Measurements from ENCODE around the gene GBE1.

Gene GBE1

DNA sequence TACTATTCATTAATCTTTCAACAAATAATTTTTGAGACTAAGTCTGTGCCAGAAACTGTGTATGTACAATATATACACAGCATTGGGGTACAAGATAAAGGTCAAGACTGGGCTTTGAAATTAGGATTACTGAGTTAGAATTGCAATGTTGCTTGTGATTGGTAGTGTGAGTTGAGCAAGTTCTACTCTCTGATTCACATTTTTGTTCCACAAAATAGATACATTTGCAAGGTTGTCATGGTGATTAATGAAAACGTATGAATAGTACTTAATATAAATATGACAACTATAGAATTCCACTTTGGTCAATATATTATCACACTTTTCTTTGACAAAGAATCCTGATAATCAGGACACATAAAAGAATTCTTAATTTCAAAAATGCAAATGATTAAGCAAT is 314.6 kb downstream of the GBE1 start:
- Histone ChIP-seq H3K36me3 (ENCODE audit: control insufficient read depth, insufficient read depth, low read length) (no peaks in the 10 kb centered on the region), H3K4me3 (replicated peaks; ENCODE audit: low read depth, low read length) (no peak overlapping the region), H3K27me3 (replicated peaks; ENCODE audit: control insufficient read depth, insufficient read depth, low read length) (no peaks in the 10 kb centered on the region)
- no peak for DNase-seq (ENCODE audit: extremely low read depth, insufficient read length)
- TF ChIP-seq, protein P1, sequence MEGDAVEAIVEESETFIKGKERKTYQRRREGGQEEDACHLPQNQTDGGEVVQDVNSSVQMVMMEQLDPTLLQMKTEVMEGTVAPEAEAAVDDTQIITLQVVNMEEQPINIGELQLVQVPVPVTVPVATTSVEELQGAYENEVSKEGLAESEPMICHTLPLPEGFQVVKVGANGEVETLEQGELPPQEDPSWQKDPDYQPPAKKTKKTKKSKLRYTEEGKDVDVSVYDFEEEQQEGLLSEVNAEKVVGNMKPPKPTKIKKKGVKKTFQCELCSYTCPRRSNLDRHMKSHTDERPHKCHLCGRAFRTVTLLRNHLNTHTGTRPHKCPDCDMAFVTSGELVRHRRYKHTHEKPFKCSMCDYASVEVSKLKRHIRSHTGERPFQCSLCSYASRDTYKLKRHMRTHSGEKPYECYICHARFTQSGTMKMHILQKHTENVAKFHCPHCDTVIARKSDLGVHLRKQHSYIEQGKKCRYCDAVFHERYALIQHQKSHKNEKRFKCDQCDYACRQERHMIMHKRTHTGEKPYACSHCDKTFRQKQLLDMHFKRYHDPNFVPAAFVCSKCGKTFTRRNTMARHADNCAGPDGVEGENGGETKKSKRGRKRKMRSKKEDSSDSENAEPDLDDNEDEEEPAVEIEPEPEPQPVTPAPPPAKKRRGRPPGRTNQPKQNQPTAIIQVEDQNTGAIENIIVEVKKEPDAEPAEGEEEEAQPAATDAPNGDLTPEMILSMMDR (IDR thresholded peaks at IDR 0.05; ENCODE audit: insufficient read depth, low read length, poor library complexity, severe bottlenecking) = no peak

DNA sequence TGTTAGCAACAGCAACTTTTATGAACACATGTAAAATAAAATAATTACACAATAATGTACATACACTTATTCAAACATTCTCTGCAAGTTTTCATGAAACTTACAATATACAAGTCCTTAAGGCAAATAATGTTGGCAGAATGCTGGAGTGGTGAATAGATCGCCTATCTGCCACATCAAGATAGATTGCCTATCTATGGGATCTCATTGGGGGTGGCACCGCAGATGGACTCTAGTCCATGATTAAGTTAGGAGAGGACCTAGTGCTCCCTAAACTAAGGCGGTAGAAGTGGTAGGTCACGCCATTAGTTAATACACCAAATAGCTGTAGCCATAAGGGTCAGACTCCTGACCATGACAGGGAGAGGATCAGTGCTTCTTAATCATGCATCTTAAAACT is 315.7 kb downstream of the GBE1 start:
- no peaks in the 10 kb centered on the region for H3K36me3 ChIP-seq (ENCODE audit: control insufficient read depth, insufficient read depth, low read length)
- H3K4me3 ChIP-seq (replicated peaks; ENCODE audit: low read depth, low read length) = no peak overlapping the region
- TF ChIP-seq, protein P1 (IDR thresholded peaks at IDR 0.05; ENCODE audit: insufficient read depth, low read length, poor library complexity, severe bottlenecking) = no peak
- H3K27me3 ChIP-seq (replicated peaks; ENCODE audit: control insufficient read depth, insufficient read depth, low read length) = no peaks in the 10 kb centered on the region
- no peak for DNase-seq (ENCODE audit: extremely low read depth, insufficient read length)

DNA sequence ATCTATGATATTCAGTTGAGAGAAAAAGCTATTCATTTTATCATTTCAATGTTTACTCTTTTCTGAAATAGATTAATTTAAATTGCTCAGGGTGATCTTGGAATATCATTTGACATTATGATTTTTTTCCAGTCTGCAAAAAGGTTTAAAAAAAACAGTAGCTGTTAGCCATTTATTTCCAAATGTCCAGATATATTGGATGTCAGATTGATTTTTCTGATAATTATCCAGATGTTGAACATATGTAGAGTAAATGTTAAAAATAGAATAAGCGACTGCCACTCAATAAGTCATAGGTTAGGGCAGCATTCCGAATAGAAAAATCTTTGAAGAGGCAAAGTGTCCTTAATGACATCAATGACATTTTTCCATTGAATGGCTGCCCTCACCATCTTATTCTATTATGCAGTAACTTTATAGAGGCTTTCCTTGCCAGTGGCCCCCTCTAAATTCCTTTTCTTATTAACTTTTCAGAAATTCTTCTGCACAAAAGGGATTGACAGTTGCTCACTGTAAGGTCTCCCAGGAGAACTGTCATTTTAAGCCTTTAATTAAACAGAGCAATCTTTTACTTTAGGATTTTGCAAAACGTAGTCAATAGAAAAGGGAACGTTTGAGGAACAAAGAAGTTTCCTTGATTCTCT is 316.5 kb downstream of the GBE1 start:
- no peak overlapping the region for H3K4me3 ChIP-seq (replicated peaks; ENCODE audit: low read depth, low read length)
- no peaks in the 10 kb centered on the region for H3K27me3 ChIP-seq (replicated peaks; ENCODE audit: control insufficient read depth, insufficient read depth, low read length)
- H3K36me3 ChIP-seq (ENCODE audit: control insufficient read depth, insufficient read depth, low read length) = no peaks in the 10 kb centered on the region
- TF ChIP-seq, protein P1 (IDR thresholded peaks at IDR 0.05; ENCODE audit: insufficient read depth, low read length, poor library complexity, severe bottlenecking) = no peak
- DNase-seq (ENCODE audit: extremely low read depth, insufficient read length) = no peak

DNA sequence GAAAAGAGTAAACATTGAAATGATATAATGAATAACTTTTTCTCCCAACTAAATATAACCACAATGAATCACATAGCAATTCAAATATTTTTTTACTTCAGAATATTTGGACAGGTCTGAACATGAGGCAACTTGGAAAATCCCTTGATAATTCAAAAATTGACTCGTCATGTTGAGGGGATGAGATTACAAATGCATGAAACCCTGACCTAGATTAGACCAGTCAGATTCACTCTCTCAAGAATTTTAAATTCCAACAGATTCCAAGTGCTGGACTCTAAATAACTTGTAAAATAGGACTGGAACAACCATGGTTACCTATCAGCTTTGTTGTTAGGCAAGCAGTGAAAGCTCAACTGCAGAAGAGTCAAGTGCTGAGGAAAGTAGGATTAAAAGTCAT is 317.5 kb downstream of the GBE1 start:
- H3K27me3 ChIP-seq (replicated peaks; ENCODE audit: control insufficient read depth, insufficient read depth, low read length) = no peaks in the 10 kb centered on the region
- DNase-seq (ENCODE audit: extremely low read depth, insufficient read length) = no peak
- H3K36me3 ChIP-seq (ENCODE audit: control insufficient read depth, insufficient read depth, low read length) = no peaks in the 10 kb centered on the region
- TF ChIP-seq, protein P1 (IDR thresholded peaks at IDR 0.05; ENCODE audit: insufficient read depth, low read length, poor library complexity, severe bottlenecking) = no peak
- H3K4me3 ChIP-seq (replicated peaks; ENCODE audit: low read depth, low read length) = no peak overlapping the region

DNA sequence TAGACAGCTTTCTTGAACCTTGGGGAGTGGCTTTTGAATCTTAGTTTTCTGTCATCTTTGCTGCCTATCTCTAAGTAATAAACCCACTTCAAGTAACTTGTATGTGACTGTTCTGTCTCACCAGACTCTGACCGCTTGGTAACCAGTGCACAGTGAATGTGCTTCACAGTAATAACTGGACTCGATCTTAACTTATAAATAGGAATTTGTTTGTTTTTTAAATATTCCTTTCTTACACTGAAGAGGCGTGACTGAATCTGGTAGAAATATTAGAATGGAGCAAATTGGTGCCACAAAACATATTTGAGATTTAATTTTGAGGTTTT is 318.0 kb downstream of the GBE1 start:
- Histone ChIP-seq H3K27me3 (replicated peaks; ENCODE audit: control insufficient read depth, insufficient read depth, low read length) (no peaks in the 10 kb centered on the region), H3K4me3 (replicated peaks; ENCODE audit: low read depth, low read length) (no peak overlapping the region), H3K36me3 (ENCODE audit: control insufficient read depth, insufficient read depth, low read length) (no peaks in the 10 kb centered on the region)
- DNase-seq (ENCODE audit: extremely low read depth, insufficient read length) = no peak
- TF ChIP-seq, protein P1 (IDR thresholded peaks at IDR 0.05; ENCODE audit: insufficient read depth, low read length, poor library complexity, severe bottlenecking) = no peak

All from GM06990 (cell line).